OCI-LY1 (cell line): Measurements from ENCODE around the gene PTPRG.

ENCODE experiments used
- EZH2 ChIP-seq: fragments of 200-600 bp; sonication (generic), shearing (Covaris generic); IDR thresholded peaks from 2 replicates; pipeline ENCODE4 v1.8.0; 2017; ENCODE audit warnings: borderline replicate concordance, mixed run types, mild to moderate bottlenecking, antibody characterized with exemption, low read length, moderate library complexity, mixed read lengths
- TF ChIP-seq, protein P1 (sequence below): fragments of 200-600 bp; sonication (generic), shearing (Covaris generic); IDR thresholded peaks from 2 replicates; pipeline ENCODE4 v1.5.1; 2017; ENCODE audit warnings: mild to moderate bottlenecking, antibody characterized with exemption, low read length, moderate library complexity, mixed read lengths

DNA sequence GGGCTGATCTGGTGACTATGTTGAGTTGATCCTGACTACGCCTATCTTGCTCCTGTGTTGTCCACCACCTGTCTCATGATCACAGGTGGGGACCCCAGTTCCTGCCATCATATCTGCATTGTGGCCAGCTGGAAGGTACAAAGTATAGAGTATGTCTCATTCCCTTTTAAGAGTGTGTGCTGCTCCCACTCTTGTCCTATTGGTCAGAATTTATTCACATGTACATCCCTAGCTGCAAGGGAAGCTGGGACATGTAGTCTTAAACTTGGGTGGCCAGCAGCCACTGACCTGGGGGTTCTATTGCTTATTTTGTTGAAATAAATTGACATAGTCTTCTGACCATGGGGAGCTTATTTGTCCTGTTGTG, 373.1 kb downstream of the PTPRG start:
- TF ChIP-seq, protein P1, sequence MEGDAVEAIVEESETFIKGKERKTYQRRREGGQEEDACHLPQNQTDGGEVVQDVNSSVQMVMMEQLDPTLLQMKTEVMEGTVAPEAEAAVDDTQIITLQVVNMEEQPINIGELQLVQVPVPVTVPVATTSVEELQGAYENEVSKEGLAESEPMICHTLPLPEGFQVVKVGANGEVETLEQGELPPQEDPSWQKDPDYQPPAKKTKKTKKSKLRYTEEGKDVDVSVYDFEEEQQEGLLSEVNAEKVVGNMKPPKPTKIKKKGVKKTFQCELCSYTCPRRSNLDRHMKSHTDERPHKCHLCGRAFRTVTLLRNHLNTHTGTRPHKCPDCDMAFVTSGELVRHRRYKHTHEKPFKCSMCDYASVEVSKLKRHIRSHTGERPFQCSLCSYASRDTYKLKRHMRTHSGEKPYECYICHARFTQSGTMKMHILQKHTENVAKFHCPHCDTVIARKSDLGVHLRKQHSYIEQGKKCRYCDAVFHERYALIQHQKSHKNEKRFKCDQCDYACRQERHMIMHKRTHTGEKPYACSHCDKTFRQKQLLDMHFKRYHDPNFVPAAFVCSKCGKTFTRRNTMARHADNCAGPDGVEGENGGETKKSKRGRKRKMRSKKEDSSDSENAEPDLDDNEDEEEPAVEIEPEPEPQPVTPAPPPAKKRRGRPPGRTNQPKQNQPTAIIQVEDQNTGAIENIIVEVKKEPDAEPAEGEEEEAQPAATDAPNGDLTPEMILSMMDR, result no peak
- TF ChIP-seq EZH2, result no peak
